ENCODE results near the gene SEC14L5. TPM values are rescaled to one million over a fixed set of nuclear protein-coding genes. Genes with fewer than 3 reads are reported as not detected.

The SEC14L5 gene
- total RNA-seq, 1 experiment from 2014 or later: 0.27 TPM

DNA sequence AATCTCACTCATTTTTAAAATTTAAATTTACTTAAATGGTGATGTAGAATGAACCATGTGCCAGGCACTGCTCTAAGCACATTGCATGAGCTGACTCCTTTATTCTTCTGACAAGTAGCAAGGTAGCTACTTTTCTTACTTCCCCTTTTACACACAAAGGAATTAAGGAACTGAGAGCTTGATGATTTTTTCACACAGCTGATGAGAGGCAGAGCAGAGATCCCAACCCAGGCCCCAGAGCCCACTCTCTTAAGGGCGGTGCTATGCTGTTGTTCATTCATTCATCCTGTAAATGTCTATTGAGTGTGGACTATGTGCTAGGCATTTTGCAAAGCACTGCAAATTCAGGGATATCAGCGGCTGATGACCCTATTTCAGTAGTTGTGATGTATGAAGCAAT, 17.9 kb downstream of the SEC14L5 start:
- no peak for TF ChIP-seq FOSL1 (IDR thresholded peaks at IDR 0.05; ENCODE audit: low read depth)
- no peak for TF ChIP-seq EZH2phosphoT487 (IDR thresholded peaks at IDR 0.05; ENCODE audit: borderline replicate concordance)
- no peak for TF ChIP-seq CTCF (IDR thresholded peaks at IDR 0.05 in 2 of 3, conservative IDR thresholded peaks at IDR 0.05 in 1 of 3; ENCODE audit: borderline replicate concordance in 1 of 3, insufficient read depth in 1 of 3, low read depth in 2 of 3, low read length in 2 of 3)
- TF ChIP-seq ZNF274 (IDR thresholded peaks at IDR 0.05; ENCODE audit: low read depth, low read length): no peak
- no peak for TF ChIP-seq EGR1 (IDR thresholded peaks at IDR 0.05; ENCODE audit: low read depth)
- TF ChIP-seq CBX3 (IDR thresholded peaks at IDR 0.05; ENCODE audit: low read depth): no peak
- TF ChIP-seq SRF (IDR thresholded peaks at IDR 0.05; ENCODE audit: low read depth): no peak
- no peak for TF ChIP-seq EZH2 (IDR thresholded peaks at IDR 0.05)
- DNase-seq (ENCODE audit: low read depth, low spot score) (no peak), ATAC-seq (no peak)
- BruUV-seq (replicated peaks): no TSS peak
- Histone ChIP-seq H3K9ac (ENCODE audit: low read length) (no peak overlapping the region), H2AFZ (ENCODE audit: low read depth, low read length, poor library complexity, severe bottlenecking) (no peak overlapping the region), H3K79me2 (ENCODE audit: insufficient read depth, low read length) (no peaks in the 10 kb centered on the region), H3K4me1 (ENCODE audit: control insufficient read depth in 1 of 2, insufficient read depth in 2 of 2, low read length in 2 of 2) (no peaks in the 10 kb centered on the region), H4K20me1 (ENCODE audit: insufficient read depth) (no peaks in the 10 kb centered on the region), H3K36me3 (ENCODE audit: control insufficient read depth in 1 of 2, insufficient read depth in 2 of 2, low read length in 2 of 2) (no peaks in the 10 kb centered on the region), H3K27me3 (ENCODE audit: insufficient read depth, low read length) (peaks cover 4% of the 10 kb centered on the region; the same call in 1 of the 2 replicates), H3K9me3 (ENCODE audit: control insufficient read depth in 1 of 2, insufficient read depth in 1 of 2, low read depth in 1 of 2, low read length in 2 of 2) (no peaks in the 10 kb centered on the region), H3K4me3 (replicated peaks in 1 of 2; ENCODE audit: low read depth in 1 of 2, low read length in 2 of 2) (no peak overlapping the region), H3K9me2 (ENCODE audit: insufficient read depth) (no peaks in the 10 kb centered on the region), H3K27ac (ENCODE audit: low read depth, low read length) (no peak overlapping the region), H3K4me2 (ENCODE audit: low read length) (no peak overlapping the region)
- CTCF ChIA-PET: interaction anchor here (1.9 kb wide), 1 partner anchor 109 kb away, joined by 4 read pairs; no protein-coding TSS in a partner anchor
- intact Hi-C loops (cut with micrococcal nuclease): no loop called here
- RAD21 ChIA-PET (ENCODE audit: low non-redundant PET in 1 of 2, low total read pairs in 2 of 2, uncharacterized antibody in 2 of 2, unreplicated experiment in 2 of 2): no interaction called here
- POLR2A ChIA-PET: no interaction called here

GRCh38 chr16:4976611-4977145, 18.5 kb downstream of the SEC14L5 start:
- ChIA-PET CTCF (interaction anchor here (0.5 to 1.9 kb wide), 2 partner anchors 19 to 108 kb away, joined by 4 to 7 read pairs; no protein-coding TSS in a partner anchor), RAD21 (ENCODE audit: low non-redundant PET in 1 of 2, low total read pairs in 2 of 2, uncharacterized antibody in 2 of 2, unreplicated experiment in 2 of 2) (no interaction called here), POLR2A (no interaction called here)
- intact Hi-C loops (cut with micrococcal nuclease): no loop called here
- Histone ChIP-seq H3K4me2 (ENCODE audit: low read length) (no peak overlapping the region), H4K20me1 (ENCODE audit: insufficient read depth) (no peaks in the 10 kb centered on the region), H3K9ac (ENCODE audit: low read length) (no peak overlapping the region), H3K27ac (ENCODE audit: low read depth, low read length) (no peak overlapping the region), H3K36me3 (ENCODE audit: control insufficient read depth in 1 of 2, insufficient read depth in 2 of 2, low read length in 2 of 2) (no peaks in the 10 kb centered on the region), H3K4me1 (ENCODE audit: control insufficient read depth in 1 of 2, insufficient read depth in 2 of 2, low read length in 2 of 2) (no peaks in the 10 kb centered on the region), H3K9me2 (ENCODE audit: insufficient read depth) (no peaks in the 10 kb centered on the region), H3K9me3 (ENCODE audit: control insufficient read depth in 1 of 2, insufficient read depth in 1 of 2, low read depth in 1 of 2, low read length in 2 of 2) (no peaks in the 10 kb centered on the region), H3K27me3 (ENCODE audit: insufficient read depth, low read length) (peaks cover 1% of the 10 kb centered on the region; the same call in 1 of the 2 replicates), H3K79me2 (ENCODE audit: insufficient read depth, low read length) (no peaks in the 10 kb centered on the region), H2AFZ (ENCODE audit: low read depth, low read length, poor library complexity, severe bottlenecking) (no peak overlapping the region), H3K4me3 (replicated peaks in 1 of 2; ENCODE audit: low read depth in 1 of 2, low read length in 2 of 2) (no peak overlapping the region)
- DNase-seq (ENCODE audit: low read depth, low spot score) (no peak), ATAC-seq (no peak)
- BruUV-seq (replicated peaks): no TSS peak
- no peak for TF ChIP-seq POLR2AphosphoS5 (IDR thresholded peaks at IDR 0.05; ENCODE audit: low read depth, low read length)
- no peak for TF ChIP-seq FOSL1 (IDR thresholded peaks at IDR 0.05; ENCODE audit: low read depth)
- TF ChIP-seq SIN3A (IDR thresholded peaks at IDR 0.05; ENCODE audit: low read depth): no peak
- no peak for TF ChIP-seq ATF3 (IDR thresholded peaks at IDR 0.05)
- no peak for TF ChIP-seq CTCF (IDR thresholded peaks at IDR 0.05 in 2 of 3, conservative IDR thresholded peaks at IDR 0.05 in 1 of 3; ENCODE audit: borderline replicate concordance in 1 of 3, insufficient read depth in 1 of 3, low read depth in 2 of 3, low read length in 2 of 3)
